ENCODE data around the gene PPM1F. TPM values are rescaled to one million over a fixed set of nuclear protein-coding genes. Genes with fewer than 3 reads are reported as not detected.

Gene PPM1F
- total RNA-seq, 1 experiment from 2014 or later, result 21.1 TPM

DNA sequence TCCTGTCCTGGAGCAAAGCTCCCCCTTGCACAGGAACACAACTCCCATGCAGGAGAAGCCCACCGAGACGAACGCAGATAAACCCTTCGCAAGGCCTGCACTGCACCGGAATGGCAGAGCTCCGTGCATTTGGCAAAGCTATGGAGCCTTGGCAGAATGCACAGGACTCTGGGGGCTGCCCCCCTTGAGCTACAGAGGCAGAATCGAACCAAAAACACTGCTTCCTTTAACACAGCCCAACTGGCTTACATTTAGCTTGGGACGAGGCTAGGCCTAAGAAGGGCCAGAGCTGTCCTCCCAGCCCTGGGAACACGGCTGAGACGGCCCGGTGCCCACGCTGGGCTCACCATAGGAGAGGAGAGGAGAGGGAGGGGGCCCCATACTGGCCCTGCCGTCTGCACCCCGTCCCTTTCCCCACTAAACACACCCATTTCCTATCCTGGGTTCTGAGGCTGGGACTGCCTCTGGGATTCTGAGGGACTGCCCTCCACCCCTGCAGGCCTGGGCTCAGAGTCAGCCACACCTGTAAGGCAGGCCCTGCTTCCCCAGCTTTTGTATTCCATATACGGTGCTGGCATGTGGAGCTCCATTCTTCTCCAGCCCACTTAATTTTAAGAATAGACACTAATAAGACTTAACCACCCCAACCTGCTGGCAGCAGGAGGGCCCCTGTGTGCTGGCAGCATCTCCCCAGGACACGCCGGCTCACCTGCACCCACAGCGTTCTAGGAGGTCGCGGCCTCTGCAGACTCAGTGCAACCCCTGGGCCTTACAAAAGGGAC lies 32.9 kb downstream of the PPM1F start:
- peaks cover 47 to 62% of the 10 kb centered on the region in 2 experiments for H3K4me1 Mint-ChIP-seq

More for the DNA sequence above, 32.9 kb downstream of the PPM1F start:
- Histone ChIP-seq H3K14ac (ENCODE audit: insufficient read depth, low read length) (no peak overlapping the region; the same call in 1 of the 2 replicates), H3T11ph (ENCODE audit: low read length) (no peak overlapping the region), H2AFZ (ENCODE audit: low read length) (no peak overlapping the region), H2BK15ac (ENCODE audit: low read depth, low read length) (no peak overlapping the region), H2BK20ac (ENCODE audit: low read depth, low read length, poor library complexity, severe bottlenecking) (no peak overlapping the region), H4K5ac (ENCODE audit: insufficient read length, low read depth, low read length) (no peak overlapping the region), H3K9ac (ENCODE audit: extremely low read depth, insufficient read length, low read length) (no peak overlapping the region), H3K4ac (ENCODE audit: low read depth, low read length) (no peak overlapping the region), H4K91ac (ENCODE audit: insufficient read length, low read depth, low read length) (no peak overlapping the region), H3K23ac (ENCODE audit: insufficient read length, low read depth, low read length) (no peak overlapping the region), H3K27me3 (ENCODE audit: insufficient read depth, low read length) (no peaks in the 10 kb centered on the region), H2BK5ac (ENCODE audit: insufficient read length, low read length) (no peak overlapping the region), H3K23me2 (ENCODE audit: insufficient read length, low read depth, low read length, poor library complexity, severe bottlenecking) (no peaks in the 10 kb centered on the region), H3K9me3 (ENCODE audit: control insufficient read depth, low read depth, low read length) (no peaks in the 10 kb centered on the region), H3K4me2 (ENCODE audit: insufficient read depth, insufficient read length, low read length) (no peak overlapping the region), H3K18ac (ENCODE audit: insufficient read length, low read depth, low read length) (peak overlapping the region; percentile 2), H3K27ac (ENCODE audit: insufficient read length, low read depth, low read length) (no peak overlapping the region), H3K79me1 (ENCODE audit: insufficient read depth, low read depth, low read length, poor library complexity, severe bottlenecking) (no peaks in the 10 kb centered on the region), H3K4me1 (ENCODE audit: insufficient read depth, low read length) (peaks cover 8% of the 10 kb centered on the region; the same call in 1 of the 2 replicates), H2AK5ac (ENCODE audit: insufficient read length, low read length) (no peak overlapping the region), H4K8ac (replicated peaks; ENCODE audit: insufficient read length, low read depth, low read length) (no peak overlapping the region), H2BK12ac (ENCODE audit: insufficient read length, low read depth, low read length) (no peak overlapping the region), H3K56ac (ENCODE audit: insufficient read length, low read depth, low read length) (no peak overlapping the region), H4K20me1 (ENCODE audit: control insufficient read depth, insufficient read depth, insufficient read length) (no peaks in the 10 kb centered on the region), H2BK120ac (ENCODE audit: low read depth, low read length, poor library complexity, severe bottlenecking) (no peak overlapping the region), H3K79me2 (ENCODE audit: insufficient read depth, low read length) (no peaks in the 10 kb centered on the region)
- Mint-ChIP-seq H3K36me3 (ENCODE audit: insufficient read depth in 1 of 3, low read depth in 3 of 3) (peaks cover 0 to 2% (median 2%) of the 10 kb centered on the region in 3 experiments; a peak in 2 of 7 replicates), H3K27ac (peak overlapping the region in 1 of 3 experiments; percentile 94; a peak in 4 of 7 replicates), H3K9me3 (no peaks in the 10 kb centered on the region), H3K4me3 (no peak overlapping the region), H3K27me3 (ENCODE audit: low read depth) (peaks cover 4% of the 10 kb centered on the region)
- no peak for TF ChIP-seq CTCF (conservative IDR thresholded peaks at IDR 0.05)
- WGBS (ENCODE audit: extremely low coverage, insufficient read length, low lambda C conversion rate), result no CpG with 5 or more reads among the region's 20 CpGs
- no peak for DNase-seq

All from H9 (cell line).